Measurements from ENCODE around the gene SZRD1. TPM values are rescaled to one million over a fixed set of nuclear protein-coding genes. Genes with fewer than 3 reads are reported as not detected.

The SZRD1 gene
- total and polyA plus RNA-seq, 2 of the 8 experiments (the other 6 are each of a cell fraction or from before 2014, with no cell fraction given) = 97.8 to 108 TPM

- TF ChIP-seq NRF1 (IDR thresholded peaks at IDR 0.05; ENCODE audit: low read depth, low read length) = no peak
- no peak for TF ChIP-seq CREB1 (IDR thresholded peaks at IDR 0.05)
- no peak for TF ChIP-seq MAFK (IDR thresholded peaks at IDR 0.05; ENCODE audit: low read depth, low read length)
- TF ChIP-seq RFX5 (IDR thresholded peaks at IDR 0.05; ENCODE audit: borderline replicate concordance, low read depth, low read length) = no peak
- no peak for TF ChIP-seq E2F6 (IDR thresholded peaks at IDR 0.05)
- TF ChIP-seq TCF12 (IDR thresholded peaks at IDR 0.05; ENCODE audit: low read depth, low read length) = no peak
- TF ChIP-seq SAP30 (IDR thresholded peaks at IDR 0.05; ENCODE audit: insufficient read depth, insufficient replicate concordance, low read length) = no peak
These were observed 39.8 kb downstream of the SZRD1 start (continued) for GRCh38 chr1:16406868-16407267.

All from H1 (cell line).